ENCODE data around the gene SHKBP1. TPM values are rescaled to one million over a fixed set of nuclear protein-coding genes. Genes with fewer than 3 reads are reported as not detected.

The SHKBP1 gene
- total RNA-seq, 2 donors from 2014 or later = 53.6 to 87.8 TPM

GRCh38 chr19:40611096-40611495, 34.4 kb downstream of the SHKBP1 start:
- DNase-seq = peak; percentile 66
- peak overlapping the region; percentile 88 for H3K27ac ChIP-seq

GRCh38 chr19:40611900-40612698, 35.4 kb downstream of the SHKBP1 start:
- Histone ChIP-seq H3K4me1 (peaks cover 27% of the 10 kb centered on the region), H3K9ac (ENCODE audit: low read depth in 2 of 2, low read length in 2 of 2) (peak overlapping the region in 1 of 2 donors; percentile 35), H3K27me3 (no peaks in the 10 kb centered on the region), H3K36me3 (no peaks in the 10 kb centered on the region), H3K9me3 (no peaks in the 10 kb centered on the region), H3K4me3 (no peak overlapping the region), H3K27ac (peak overlapping the region; percentile 88)
- DNase-seq = no peak
- no peak for TF ChIP-seq CTCF (IDR thresholded peaks at IDR 0.05)
- intact Hi-C loops (cut with DNase I) = no loop called here

More at GRCh38 chr19:40611096-40611495, 34.4 kb downstream of the SHKBP1 start:
- peak overlapping the region; percentile 49 to 74 for H3K9ac ChIP-seq (ENCODE audit: low read depth in 2 of 2, low read length in 2 of 2)
- no peaks in the 10 kb centered on the region for H3K27me3 ChIP-seq
- no peak for TF ChIP-seq CTCF (IDR thresholded peaks at IDR 0.05)
- H3K4me3 ChIP-seq = no peak overlapping the region
- intact Hi-C loops (cut with DNase I) = no loop called here
- peaks cover 27% of the 10 kb centered on the region for H3K4me1 ChIP-seq
- H3K9me3 ChIP-seq = no peaks in the 10 kb centered on the region
- H3K36me3 ChIP-seq = no peaks in the 10 kb centered on the region

GRCh38 chr19:40612831-40613689, 36.4 kb downstream of the SHKBP1 start:
- peak overlapping the region in 1 of 2 donors; percentile 34 for H3K9ac ChIP-seq (ENCODE audit: low read depth in 2 of 2, low read length in 2 of 2)
- no peak for TF ChIP-seq CTCF (IDR thresholded peaks at IDR 0.05)
- H3K27ac ChIP-seq = peak overlapping the region; percentile 94
- peaks cover 18% of the 10 kb centered on the region for H3K4me1 ChIP-seq
- H3K9me3 ChIP-seq = no peaks in the 10 kb centered on the region
- peak; percentile 81 for DNase-seq
- H3K27me3 ChIP-seq = no peaks in the 10 kb centered on the region
- intact Hi-C loops (cut with DNase I) = no loop called here
- H3K36me3 ChIP-seq = no peaks in the 10 kb centered on the region
- peak overlapping the region; percentile 58 for H3K4me3 ChIP-seq

GRCh38 chr19:40613690-40614621, 37.3 kb downstream of the SHKBP1 start:
- peak overlapping the region; percentile 84 to 96 for H3K9ac ChIP-seq (ENCODE audit: low read depth in 2 of 2, low read length in 2 of 2)

More at GRCh38 chr19:40613690-40614621, 37.3 kb downstream of the SHKBP1 start:
- Histone ChIP-seq H3K27ac (peak overlapping the region; percentile 94), H3K27me3 (no peaks in the 10 kb centered on the region), H3K4me3 (peak overlapping the region; percentile 58), H3K9me3 (no peaks in the 10 kb centered on the region), H3K36me3 (no peaks in the 10 kb centered on the region), H3K4me1 (peaks cover 12% of the 10 kb centered on the region)
- intact Hi-C loops (cut with DNase I) = no loop called here
- DNase-seq = peak; percentile 93
- TF ChIP-seq CTCF (IDR thresholded peaks at IDR 0.05) = no peak

All from colonic mucosa (tissue), 4 donors.